Measurements from ENCODE around the gene TCTN2. TPM values are rescaled to one million over a fixed set of nuclear protein-coding genes. Genes with fewer than 3 reads are reported as not detected.

TCTN2 gene
- total and polyA plus RNA-seq, 2 of the 8 experiments (the other 6 are each of a cell fraction or from before 2014, with no cell fraction given): 7.5 to 8.4 TPM

GRCh38 chr12:123723011-123723410 lies 52.1 kb downstream of the TCTN2 start:
- H2BK15ac ChIP-seq (ENCODE audit: low read length): no peak overlapping the region
- CTCF ChIA-PET (ENCODE audit: partially characterized antibody): no interaction called here
- TF ChIP-seq SIX5 (IDR thresholded peaks at IDR 0.05; ENCODE audit: low read depth, low read length) (no peak), HDAC6 (IDR thresholded peaks at IDR 0.05; ENCODE audit: low read depth, low read length) (no peak), MAX (IDR thresholded peaks at IDR 0.05) (no peak), NRF1 (IDR thresholded peaks at IDR 0.05; ENCODE audit: low read depth, low read length) (no peak), NANOG (IDR thresholded peaks at IDR 0.05; ENCODE audit: insufficient read depth, low read depth, low read length, poor library complexity, severe bottlenecking) (no peak), CBX8 (IDR thresholded peaks at IDR 0.05; ENCODE audit: borderline replicate concordance, low read depth, low read length) (no peak), CEBPB (IDR thresholded peaks at IDR 0.05; ENCODE audit: low read depth, low read length) (no peak), BCL11A (IDR thresholded peaks at IDR 0.05; ENCODE audit: low read depth in 2 of 2, low read length in 2 of 2) (no peak), RBBP5 (IDR thresholded peaks at IDR 0.05; ENCODE audit: borderline replicate concordance, low read depth, low read length) (no peak), SP1 (IDR thresholded peaks at IDR 0.05; ENCODE audit: low read depth, low read length) (no peak), TAF7 (optimal IDR thresholded peaks at IDR 0.05; ENCODE audit: borderline replicate concordance, low read depth, low read length) (no peak), CREB1 (IDR thresholded peaks at IDR 0.05) (no peak), KDM1A (IDR thresholded peaks at IDR 0.05; ENCODE audit: borderline replicate concordance, low read length) (no peak)

More at GRCh38 chr12:123723011-123723410, 52.1 kb downstream of the TCTN2 start:
- FAIRE-seq (no peak), DNase-seq (ENCODE audit: low read depth in 1 of 2, low spot score in 2 of 2) (no peak)
- no peak overlapping the region for H2BK20ac ChIP-seq (ENCODE audit: low read length)
- no peak overlapping the region for H3K14ac ChIP-seq (ENCODE audit: insufficient read length)
- H2BK120ac ChIP-seq (replicated peaks; ENCODE audit: low read depth, low read length): no peak overlapping the region
- no peak overlapping the region for H3K18ac ChIP-seq (ENCODE audit: extremely low read depth, low read length)
- no peak overlapping the region for H2AFZ ChIP-seq (ENCODE audit: low read length)
- peaks cover 2 to 5% of the 10 kb centered on the region in 2 experiments for H4K20me1 ChIP-seq (replicated peaks in 1 of 2; ENCODE audit: control insufficient read depth in 1 of 2, insufficient read depth in 2 of 2, low read length in 2 of 2)
- no peak overlapping the region for H2BK5ac ChIP-seq (ENCODE audit: low read depth, low read length)
- H3K4ac ChIP-seq (replicated peaks; ENCODE audit: insufficient read length, low read depth, low read length): no peak overlapping the region
- H3K23ac ChIP-seq (ENCODE audit: insufficient read length): no peak overlapping the region
- H4K8ac ChIP-seq (ENCODE audit: extremely low read depth, insufficient read depth, low read length): no peak overlapping the region
- no peak overlapping the region for H3K56ac ChIP-seq (replicated peaks; ENCODE audit: insufficient read length, low read depth, low read length)
- H4K91ac ChIP-seq (replicated peaks; ENCODE audit: insufficient read length, low read length): no peak overlapping the region
- H3K23me2 ChIP-seq (ENCODE audit: low read depth, low read length): no peaks in the 10 kb centered on the region
- H3K4me3 ChIP-seq (ENCODE audit: extremely low read depth in 1 of 4, insufficient read depth in 2 of 4, low read depth in 3 of 4, low read length in 4 of 4): no peak overlapping the region
- POLR2A ChIA-PET (ENCODE audit: partially characterized antibody): interaction anchor here (4.7 kb wide), 1 partner anchor 10 kb away, joined by 21 read pairs; the partner anchor contains the start of gene ATP6V0A2
- whole genome bisulfite sequencing, 2 experiments (ENCODE audit: extremely low coverage in 1 of 2, insufficient coverage in 1 of 2, insufficient read length in 1 of 2, insufficient replicate concordance in 2 of 2, low coverage in 1 of 2, low lambda C conversion rate in 2 of 2, missing lambda C conversion rate in 1 of 2): 92% methylated on average over 8 of the region's 8 CpGs; no CpG with 5 or more reads in 1 of the 2 experiments
- no peak overlapping the region for H4K5ac ChIP-seq (ENCODE audit: insufficient read length, low read depth, low read length)
- H3K79me1 ChIP-seq (ENCODE audit: low read depth, low read length): no peaks in the 10 kb centered on the region
- no peaks in the 10 kb centered on the region for H3K9me3 ChIP-seq (ENCODE audit: insufficient read depth in 2 of 2, low read depth in 1 of 2, low read length in 1 of 2)
- H2BK12ac ChIP-seq (ENCODE audit: low read depth, low read length): no peak overlapping the region
- no peak overlapping the region for H3K4me2 ChIP-seq (ENCODE audit: insufficient read depth in 1 of 2, low read depth in 2 of 2, low read length in 2 of 2)
- no peaks in the 10 kb centered on the region; a peak in 1 of 4 replicates for H3K79me2 ChIP-seq (ENCODE audit: control insufficient read depth in 1 of 2, insufficient read depth in 2 of 2, low read length in 2 of 2)
- H3K27me3 ChIP-seq (replicated peaks in 1 of 4; ENCODE audit: control insufficient read depth in 3 of 4, extremely low read depth in 1 of 4, insufficient read depth in 3 of 4, low read length in 3 of 4): no peaks in the 10 kb centered on the region
- no peak overlapping the region for H3K9ac ChIP-seq (replicated peaks in 1 of 4; ENCODE audit: extremely low read depth in 1 of 4, low read depth in 3 of 4, low read length in 3 of 4)
- H3K36me3 ChIP-seq (ENCODE audit: control insufficient read depth in 2 of 4, insufficient read depth in 4 of 4, low read length in 3 of 4): peaks cover 16 to 79% (median 54%) of the 10 kb centered on the region in 4 experiments; a peak in 7 of 8 replicates
- no peaks in the 10 kb centered on the region for H3K4me1 ChIP-seq (replicated peaks in 1 of 4; ENCODE audit: control insufficient read depth in 3 of 4, insufficient read depth in 4 of 4, low read length in 3 of 4)
- no peak overlapping the region for H3K27ac ChIP-seq (ENCODE audit: low read depth, low read length)
- H2AK5ac ChIP-seq (ENCODE audit: low read depth, low read length): no peak overlapping the region

Measured in H1 (cell line).